HL-60 (cell line): ENCODE results near the gene CNGB1.

Experiments
- DNase-seq, 2 experiments: peaks; one replicate each; pipeline ENCODE4 v3.0.0-alpha.2; 2010 to 2020; ENCODE audit warnings: low read depth in 1 of 2, low spot score in 1 of 2
- H3K27ac ChIP-seq: fragments of 250-450 bp; sonication (Bioruptor Pico); replicated peaks from 2 replicates; pipeline ENCODE4 v1.5.1; 2020; ENCODE audit warnings: mild to moderate bottlenecking, moderate library complexity
- H3K27me3 ChIP-seq: fragments of 250-450 bp; sonication (Bioruptor Pico); 2 replicates; pipeline ENCODE4 v1.5.1; 2021; ENCODE audit warnings: mild to moderate bottlenecking, moderate library complexity; ENCODE audit not compliant: insufficient read depth, poor library complexity, severe bottlenecking
- H3K4me3 ChIP-seq: replicated peaks from 2 replicates; pipeline ENCODE4 v1.5.1; 2011; ENCODE audit warnings: mild to moderate bottlenecking, control low read depth, low read length; ENCODE audit not compliant: insufficient read depth
- CTCF ChIP-seq: IDR thresholded peaks from one replicate; pipeline ENCODE4 v1.5.1; 2011; ENCODE audit warnings: low read length, control low read depth, inconsistent platforms; ENCODE audit not compliant: insufficient read depth
- GABPA ChIP-seq: IDR thresholded peaks from 2 replicates; pipeline ENCODE4 v1.6.1; 2012; ENCODE audit warnings: low read depth
- POLR2AphosphoS5 ChIP-seq: IDR thresholded peaks from 2 replicates; pipeline ENCODE4 v1.6.1; 2012; ENCODE audit warnings: low read depth
- REST ChIP-seq: IDR thresholded peaks from 2 replicates; pipeline ENCODE4 v1.6.1; 2012; ENCODE audit warnings: low read depth; ENCODE audit not compliant: insufficient replicate concordance
- SPI1 ChIP-seq: IDR thresholded peaks from 2 replicates; pipeline ENCODE4 v1.6.1; 2012; ENCODE audit warnings: low read depth, mild to moderate bottlenecking, borderline replicate concordance

CNGB1 gene

GRCh38 chr16:57960310-57960709, 10.6 kb downstream of the CNGB1 start:
- TF ChIP-seq CTCF (no peak), GABPA (no peak), SPI1 (no peak), REST (no peak), POLR2AphosphoS5 (no peak)
- Histone ChIP-seq H3K27ac (no peak overlapping the region), H3K27me3 (no peaks in the 10 kb centered on the region), H3K4me3 (no peak overlapping the region)
- DNase-seq, result no peak

GRCh38 chr16:57959804-57960203, 11.1 kb downstream of the CNGB1 start:
- Histone ChIP-seq H3K4me3 (no peak overlapping the region), H3K27me3 (no peaks in the 10 kb centered on the region), H3K27ac (no peak overlapping the region)
- TF ChIP-seq GABPA, result no peak
- no peak for TF ChIP-seq SPI1
- no peak for TF ChIP-seq REST
- TF ChIP-seq POLR2AphosphoS5, result no peak
- TF ChIP-seq CTCF, result no peak
- no peak for DNase-seq

GRCh38 chr16:57959121-57959520, 11.8 kb downstream of the CNGB1 start:
- TF ChIP-seq SPI1 (peak; percentile 61), POLR2AphosphoS5 (no peak), REST (no peak), GABPA (no peak)
- Histone ChIP-seq H3K27me3 (no peaks in the 10 kb centered on the region), H3K27ac (no peak overlapping the region), H3K4me3 (no peak overlapping the region)
- DNase-seq, result peak in 1 of 2 experiments; percentile 6

- Histone ChIP-seq H3K4me3 (no peak overlapping the region), H3K27me3 (no peaks in the 10 kb centered on the region), H3K27ac (no peak overlapping the region)
- TF ChIP-seq SPI1, result no peak
- no peak for TF ChIP-seq GABPA
- TF ChIP-seq POLR2AphosphoS5, result no peak
- TF ChIP-seq CTCF, result no peak
- TF ChIP-seq REST, result no peak
- no peak for DNase-seq
Measured at GRCh38 chr16:57958544-57958943, 12.4 kb downstream of the CNGB1 start.
